NCI-H2196 (cell line): ENCODE results near the gene STK35.

Experiments used
- DNase-seq: peaks from one replicate; lab custom pipeline; 2025; ENCODE audit not compliant: unreplicated experiment; lab: John Stamatoyannopoulos, UW

STK35 gene

DNA sequence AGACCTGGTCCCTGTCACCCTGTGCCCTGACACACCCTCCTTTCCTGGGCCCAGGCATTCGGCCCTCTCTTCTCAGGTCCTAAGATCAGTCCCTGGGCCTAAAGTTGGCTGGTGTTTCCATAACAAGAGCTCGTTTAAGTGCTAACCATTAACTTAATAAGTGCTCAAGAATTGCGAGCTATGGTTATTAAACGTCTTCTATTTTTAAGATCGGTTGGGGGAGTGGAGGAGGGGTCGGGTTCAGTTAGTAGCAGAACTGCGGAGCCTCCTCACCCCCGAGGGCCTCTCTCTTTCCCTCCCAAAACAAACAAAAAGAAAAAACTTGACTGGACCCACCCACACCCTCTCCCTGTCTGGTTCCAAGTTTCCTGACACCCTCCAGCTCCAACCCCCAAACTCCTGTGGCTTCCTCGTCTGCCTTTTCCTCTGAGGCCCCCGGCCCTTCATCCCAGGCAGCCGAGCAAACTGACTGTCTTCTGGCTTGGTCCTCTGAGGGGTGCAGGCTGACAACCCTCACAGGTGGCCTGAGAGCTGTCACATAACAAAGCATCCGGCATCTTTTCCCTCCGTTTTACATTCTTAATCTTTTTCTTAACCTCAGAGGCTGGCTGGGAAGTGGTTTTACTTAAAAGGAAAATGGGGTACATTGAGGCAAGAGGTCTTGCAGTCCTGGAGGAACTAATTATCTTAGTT, 2.0 kb downstream of the STK35 start:
- DNase-seq: no peak

DNA sequence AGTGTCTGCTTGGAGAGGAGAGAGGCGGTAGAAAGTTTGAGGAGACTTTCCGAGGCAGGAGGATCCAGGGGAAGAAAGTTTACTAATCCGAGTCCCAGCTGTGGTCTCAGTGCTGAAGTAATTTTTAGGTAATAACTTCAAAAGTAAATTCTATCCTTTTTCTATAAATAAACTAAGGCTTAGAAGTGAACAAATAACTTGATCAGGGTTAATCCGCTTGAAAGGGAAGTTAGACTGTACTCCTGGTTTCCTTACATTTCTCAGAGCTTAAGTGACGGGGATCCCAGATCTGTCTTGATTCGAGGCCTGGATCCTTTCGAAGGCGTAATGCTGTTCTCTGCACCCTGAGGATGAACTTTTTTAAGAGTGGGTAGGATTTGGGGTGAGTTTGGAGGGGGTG, 2.6 kb downstream of the STK35 start:
- DNase-seq: no peak

DNA sequence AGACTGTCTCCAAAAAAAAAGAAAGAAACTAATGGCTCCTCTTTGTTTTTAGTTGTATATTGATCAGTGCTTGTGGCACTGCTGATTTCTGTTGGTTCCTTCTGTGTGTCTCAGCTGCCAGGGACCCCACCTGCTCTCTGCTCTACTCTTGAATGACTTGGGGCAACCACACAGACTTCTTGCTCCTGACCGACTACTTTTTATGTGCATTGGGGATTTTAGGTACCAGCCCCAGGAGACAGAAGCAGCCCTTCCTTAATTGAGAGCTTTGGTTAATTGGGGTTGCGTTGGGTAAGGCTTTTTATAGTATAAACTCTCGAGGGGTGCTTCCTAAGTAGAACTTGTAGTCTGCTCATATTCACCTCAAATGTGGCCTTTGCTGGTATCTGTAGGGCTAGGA, 6.9 kb downstream of the STK35 start:
- DNase-seq: no peak

DNA sequence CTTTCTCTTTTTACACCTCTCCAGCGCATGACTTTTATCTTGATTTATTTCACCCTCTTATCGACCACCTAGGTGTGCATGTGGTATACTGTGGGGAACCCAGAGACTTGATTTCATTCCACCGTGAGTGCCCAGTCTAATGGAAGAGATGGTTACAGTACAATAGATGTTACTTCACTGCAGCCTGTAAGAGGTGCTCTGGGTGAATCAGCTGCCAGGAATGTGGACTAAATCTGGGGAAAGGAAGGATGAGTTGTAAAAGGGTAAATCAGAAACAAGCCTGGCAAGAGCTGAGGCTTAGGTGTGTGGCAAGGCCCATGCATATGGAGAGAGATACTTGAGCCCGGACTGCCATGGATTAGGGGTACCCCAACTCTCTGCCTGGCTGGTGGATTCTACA, 7.4 kb downstream of the STK35 start:
- DNase-seq: no peak

DNA sequence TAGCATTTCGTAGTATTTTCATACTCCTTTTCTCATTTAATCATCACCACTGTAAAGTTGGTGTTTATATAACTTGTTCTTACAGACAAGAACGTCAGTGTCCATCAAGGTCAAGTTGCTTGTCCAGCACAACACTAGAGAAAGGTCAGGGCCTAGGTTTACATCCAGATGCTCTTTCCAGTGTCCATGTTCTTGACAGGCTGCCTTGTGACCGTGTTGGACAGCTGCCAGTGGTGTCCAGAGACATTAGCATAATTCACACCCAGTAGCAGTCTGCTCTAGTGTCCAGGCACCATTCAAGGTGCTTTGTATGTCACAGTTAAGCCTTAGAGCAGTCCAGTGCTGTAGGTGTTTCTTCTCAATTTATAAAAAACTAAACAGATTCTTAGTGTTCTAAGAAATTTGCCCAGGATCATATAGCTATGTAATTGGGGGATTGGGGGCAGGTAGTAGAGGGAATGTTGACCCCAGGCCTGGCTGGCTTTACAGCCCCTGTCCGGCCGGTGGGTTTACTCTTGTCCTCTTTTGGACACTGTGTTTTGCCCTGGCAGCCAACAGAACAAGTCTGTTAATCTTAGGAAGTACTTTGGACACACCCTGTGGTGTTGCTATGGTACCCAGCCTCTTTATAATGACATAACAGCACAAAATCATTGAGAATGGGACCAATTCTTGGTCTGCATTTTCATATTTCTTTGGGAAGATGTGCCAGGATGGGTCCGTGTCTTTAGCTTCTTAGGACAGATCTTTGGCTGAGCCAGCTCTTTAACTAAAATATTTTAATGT, 8.0 kb downstream of the STK35 start:
- DNase-seq: no peak

DNA sequence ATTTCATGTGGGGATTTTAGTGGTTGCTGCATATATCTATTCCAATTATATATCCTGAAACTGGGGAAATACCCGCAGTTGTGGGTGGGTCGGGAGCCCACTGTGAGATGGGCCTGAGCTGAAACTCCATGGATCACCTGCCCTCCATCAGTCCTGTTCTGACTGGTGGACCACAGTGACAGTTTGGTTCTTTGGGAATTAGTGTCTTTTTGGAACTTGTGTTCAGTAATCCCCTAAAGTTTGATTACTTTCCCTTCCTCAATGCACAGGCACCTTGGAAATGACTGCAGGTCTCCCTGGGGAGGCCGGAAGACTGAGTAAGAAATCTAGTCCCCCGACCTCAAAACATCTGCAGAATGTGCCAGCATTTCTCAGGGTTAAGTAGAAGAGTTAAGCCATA, 11.3 kb downstream of the STK35 start:
- DNase-seq: no peak

DNA sequence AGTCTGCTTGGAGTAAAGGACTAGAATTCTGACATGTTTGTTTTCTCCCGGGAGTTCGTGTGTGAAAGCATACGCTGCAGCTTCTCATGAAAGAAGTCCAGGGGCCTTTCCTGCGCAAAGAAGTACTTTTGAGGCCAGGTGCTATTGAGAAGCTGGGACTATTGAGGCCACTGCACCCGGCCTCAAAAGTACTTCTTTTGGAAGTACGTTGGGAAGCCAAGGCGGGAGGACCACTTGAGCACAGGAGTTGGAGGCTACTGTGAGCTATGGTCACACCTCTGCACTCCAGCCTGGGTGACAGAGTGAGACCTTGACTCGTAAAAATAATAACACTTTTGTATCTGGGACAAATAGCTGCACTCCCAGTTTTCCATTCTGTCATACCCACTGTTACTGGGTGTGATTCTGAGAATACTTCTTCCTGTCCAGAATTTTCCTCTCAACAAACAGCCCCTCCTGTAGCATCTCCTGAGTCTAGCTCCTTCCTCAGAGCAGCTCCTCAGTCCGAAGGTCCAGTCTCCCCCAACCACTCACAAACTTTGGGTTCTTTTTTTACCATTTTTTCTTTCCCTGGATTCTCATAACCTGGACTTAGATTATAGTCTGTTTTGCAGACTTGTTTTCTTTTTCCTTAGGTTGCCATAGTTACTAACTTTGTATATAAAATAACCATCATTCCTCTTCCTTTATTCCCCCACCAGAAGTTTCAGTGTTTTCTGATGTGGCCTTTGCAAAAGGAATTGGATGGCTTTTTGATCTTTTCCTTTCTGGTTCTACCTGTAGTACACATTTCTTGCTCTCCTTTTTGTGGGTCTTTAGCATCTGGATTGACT, 12.7 kb downstream of the STK35 start:
- DNase-seq: no peak

DNA sequence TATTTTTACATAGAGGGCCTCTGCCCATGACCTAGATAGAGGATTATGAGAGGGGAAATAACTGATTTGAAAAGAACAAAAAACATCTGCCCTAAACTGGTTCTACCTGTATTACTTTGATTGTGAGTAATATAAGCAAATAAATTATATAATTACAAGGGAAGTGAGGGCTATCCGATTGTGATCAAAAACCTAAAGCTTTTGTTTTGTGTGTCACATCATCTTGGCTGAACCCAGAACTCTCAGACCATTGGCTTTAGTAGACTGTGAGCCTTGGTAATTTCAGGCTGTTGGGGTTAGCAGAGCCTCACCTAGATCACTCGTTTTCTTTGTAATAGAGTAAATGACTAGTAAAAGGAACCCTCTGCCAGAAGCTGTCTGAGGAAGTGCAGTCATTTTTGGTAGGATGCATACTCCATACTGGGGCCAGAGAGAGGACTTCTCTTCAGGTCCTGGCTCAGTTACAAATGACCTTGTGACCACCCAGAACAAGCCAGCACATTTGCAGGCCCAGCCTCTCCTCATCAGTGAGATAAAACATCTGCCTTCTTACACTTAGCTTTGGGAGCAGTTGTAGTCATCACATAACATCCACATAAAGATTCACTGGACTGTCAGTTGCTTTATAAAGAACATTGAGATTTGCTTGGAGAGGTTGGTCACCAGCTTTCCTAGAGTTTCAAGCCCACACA, 13.5 kb downstream of the STK35 start:
- DNase-seq: no peak

DNA sequence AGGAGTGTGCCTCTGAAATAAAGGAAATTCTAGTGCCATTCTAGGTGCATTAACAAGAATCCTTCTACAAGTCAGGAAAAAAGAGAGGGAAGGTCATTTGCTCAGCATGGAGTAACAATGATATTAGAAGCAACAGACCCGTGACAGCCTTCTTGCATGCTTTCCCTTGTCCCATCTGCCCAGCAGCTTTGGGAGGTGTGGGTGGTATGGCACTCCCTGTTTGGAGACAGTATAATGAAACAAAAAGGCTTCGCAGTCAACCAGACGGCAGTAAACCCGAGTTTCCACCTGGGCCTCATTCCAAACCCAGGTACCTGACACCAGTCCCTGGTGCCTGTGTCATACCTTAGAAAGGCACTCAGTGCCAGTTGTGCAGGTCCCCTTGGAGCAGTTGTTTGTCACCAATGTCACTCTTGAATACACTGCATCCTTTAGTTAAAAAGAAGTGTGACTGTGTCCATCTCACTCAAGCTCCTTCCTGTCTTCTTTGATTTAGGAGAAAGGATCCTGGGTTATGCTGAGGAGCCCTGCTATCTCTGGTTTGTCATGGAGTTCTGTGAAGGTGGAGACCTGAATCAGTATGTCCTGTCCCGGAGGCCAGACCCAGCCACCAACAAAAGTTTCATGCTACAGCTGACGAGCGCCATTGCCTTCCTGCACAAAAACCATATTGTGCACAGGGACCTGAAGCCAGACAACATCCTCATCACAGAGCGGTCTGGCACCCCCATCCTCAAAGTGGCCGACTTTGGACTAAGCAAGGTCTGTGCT, 14.7 kb downstream of the STK35 start:
- DNase-seq: no peak

DNA sequence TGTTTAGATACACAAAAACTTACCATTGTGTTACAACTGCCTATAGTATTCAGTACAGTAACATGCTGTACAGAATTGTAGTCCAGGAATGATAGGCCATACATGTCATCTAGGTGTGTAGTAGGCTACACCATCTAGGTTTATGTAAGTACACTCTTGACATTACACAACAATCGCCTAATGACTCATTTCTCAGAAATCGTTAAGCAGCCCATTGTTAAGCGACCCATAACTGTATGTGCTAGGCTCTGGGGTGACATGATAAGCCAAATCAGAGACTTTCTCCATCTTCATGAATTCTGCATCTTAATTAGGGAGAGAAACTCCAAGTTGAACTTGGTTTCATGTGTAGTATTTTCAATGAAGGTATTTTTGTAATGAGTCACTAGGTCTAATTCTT, 17.2 kb downstream of the STK35 start:
- DNase-seq: no peak

DNA sequence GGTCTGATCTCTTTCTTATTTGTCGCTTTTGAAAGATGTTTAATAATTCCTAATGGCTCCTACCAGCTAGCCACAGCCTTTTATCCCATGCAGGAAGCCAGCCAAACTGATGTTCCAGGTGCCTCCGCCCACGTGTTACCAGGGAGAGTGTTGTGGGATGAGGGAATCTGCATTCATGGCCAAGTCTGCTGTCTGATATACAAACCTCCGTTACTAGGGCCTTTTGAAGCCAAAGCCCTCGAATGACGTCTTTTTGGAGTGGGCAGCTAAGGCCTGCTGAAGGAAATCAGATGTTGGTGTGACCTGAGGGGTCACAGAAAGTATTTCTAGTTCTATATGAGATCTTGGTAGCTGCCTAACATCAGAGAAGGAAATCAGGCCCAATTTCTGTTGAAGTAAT, 21.3 kb downstream of the STK35 start:
- DNase-seq: no peak

DNA sequence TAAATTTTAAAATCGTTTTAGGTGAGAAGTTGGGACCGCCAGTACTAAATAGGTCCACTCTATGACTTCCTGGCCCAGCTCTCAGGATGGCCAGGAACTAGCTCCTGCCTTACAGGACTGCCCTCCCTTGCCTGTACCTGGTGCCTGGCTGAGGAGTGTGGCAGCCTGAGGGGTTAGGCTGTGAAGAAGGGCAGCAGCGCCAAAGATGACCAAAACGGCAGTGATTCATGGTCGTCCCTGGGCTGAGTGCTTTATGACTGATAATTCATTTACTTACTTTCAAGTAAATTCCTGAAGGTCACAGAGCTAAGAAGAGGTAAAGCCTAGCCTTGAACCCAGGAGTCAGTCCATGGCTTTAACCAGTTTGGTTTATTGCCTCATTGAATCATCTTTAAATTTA, 22.1 kb downstream of the STK35 start:
- no peak for DNase-seq

DNA sequence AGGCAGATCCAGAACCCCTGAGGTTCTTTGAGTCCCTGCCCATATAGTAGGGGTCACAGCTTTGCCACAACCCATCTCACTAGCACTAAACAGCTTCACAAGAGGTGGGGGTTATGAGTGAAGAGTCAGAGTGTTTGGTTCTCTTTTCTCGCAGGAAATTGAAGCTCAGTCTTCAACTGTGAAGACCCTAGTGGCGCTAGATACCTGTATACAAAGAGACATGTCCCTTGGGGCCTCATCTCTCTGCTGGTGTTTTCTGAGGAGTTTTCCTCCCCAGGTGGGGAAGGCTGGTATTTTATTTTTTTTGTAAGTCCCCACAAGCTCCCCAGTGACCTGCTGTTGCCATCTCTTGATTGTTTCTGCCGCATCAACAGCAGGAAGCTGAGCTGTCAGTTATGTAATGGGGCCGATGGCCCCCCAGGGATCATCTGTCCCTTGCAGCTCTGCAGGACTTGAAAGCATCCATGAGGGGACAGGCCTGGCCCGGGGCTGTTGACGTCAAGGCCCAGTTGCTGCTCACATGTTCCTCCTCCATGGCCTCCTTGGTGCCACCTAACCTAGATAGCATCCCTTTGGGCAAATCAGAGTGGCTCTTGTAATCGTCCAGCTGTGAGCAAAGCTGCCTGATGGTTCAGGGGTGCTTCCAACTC, 23.1 kb downstream of the STK35 start:
- DNase-seq: no peak

DNA sequence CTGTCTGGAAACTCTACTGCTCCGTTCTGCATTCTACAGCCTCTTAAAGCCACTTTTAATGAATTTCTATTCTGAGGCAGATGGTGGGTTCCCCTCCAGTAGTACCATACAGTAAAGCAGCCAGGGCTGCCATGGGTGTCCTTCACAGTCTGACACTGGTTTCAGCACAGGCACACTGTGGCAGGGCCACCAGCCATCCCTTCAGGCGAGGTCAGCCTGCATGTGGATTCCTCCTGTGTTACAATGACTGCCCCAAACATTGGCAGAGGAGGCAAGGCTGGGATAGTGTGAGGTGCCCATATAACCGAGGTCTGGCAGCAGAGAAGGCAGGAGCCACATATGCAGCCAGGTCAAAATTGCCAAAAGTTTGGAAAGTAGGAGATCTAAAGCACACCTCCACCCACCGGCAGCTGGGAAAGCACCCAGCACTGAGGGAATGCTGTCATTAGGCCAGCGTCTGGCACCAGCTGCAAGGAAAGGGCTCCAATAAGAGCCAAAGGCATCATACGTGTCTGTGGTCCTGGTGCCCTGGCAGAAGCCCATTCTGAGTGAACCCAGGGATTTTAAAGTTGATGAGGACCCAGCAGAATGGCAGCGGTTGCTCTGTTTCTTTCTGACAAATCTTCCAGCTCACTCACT, 24.0 kb downstream of the STK35 start:
- no peak for DNase-seq

DNA sequence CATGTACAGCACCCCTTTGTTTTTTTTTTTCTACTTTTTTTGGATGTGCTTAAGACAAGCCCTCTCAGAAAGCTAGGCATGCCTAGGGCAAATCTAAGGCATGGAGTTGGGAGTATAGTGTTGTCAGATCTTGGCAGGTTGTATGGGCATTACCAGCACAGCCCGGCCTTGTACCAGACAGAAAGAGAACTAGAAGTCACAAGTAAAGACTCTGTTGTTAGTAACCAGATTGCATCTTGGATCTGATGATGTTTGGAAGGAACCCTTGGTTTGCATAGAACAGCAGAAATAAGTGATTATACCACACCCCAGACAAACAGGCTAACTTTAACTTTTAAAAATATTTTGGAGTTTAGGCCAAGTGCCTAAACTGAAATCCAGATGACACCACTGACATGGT, 25.6 kb downstream of the STK35 start:
- no peak for DNase-seq

DNA sequence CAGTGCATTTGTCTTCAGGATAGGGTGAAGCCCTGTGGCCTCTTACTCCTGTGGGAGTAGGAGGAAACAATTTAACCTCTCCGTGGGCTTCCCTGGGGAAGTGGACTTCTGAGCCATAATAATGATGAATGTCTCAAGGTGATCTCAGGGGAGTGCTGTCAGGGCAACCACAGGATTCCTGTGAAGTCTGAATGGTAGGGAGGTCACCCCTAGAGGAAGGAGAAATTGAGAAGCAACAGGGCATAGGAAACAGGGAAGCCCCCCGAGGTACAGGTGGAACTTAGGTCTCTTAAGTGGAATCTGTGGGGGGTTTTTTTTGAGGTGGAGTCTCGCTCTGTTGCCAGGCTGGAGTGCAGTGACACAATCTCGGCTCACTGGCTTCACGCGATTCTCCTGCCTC, 26.9 kb downstream of the STK35 start:
- no peak for DNase-seq

DNA sequence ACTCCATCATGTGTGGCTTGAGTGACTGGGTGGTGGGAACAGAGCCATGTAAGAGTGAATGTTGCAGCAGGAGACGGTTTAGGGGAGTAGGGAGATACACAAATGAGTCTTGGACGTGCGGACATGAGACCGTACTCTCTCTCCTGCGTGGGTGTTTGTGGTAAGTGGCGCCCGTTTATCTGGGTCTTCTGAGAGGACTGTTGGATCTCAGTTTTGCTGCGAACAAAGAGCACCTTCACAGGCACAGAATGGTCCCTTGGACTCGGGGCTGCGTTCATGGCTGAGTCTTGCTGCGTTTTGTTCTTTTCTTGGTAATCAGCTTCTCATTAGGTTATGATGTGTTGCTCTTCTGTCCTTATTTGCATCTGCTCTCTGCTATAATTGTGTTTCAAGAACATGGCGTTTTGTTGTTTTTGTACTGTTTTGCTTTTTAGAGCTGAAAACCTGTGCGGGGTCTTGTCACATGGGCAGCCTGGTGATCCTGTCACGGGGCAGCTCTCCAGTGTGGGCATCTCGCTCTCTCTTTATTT, 28.5 kb downstream of the STK35 start:
- DNase-seq: no peak

DNA sequence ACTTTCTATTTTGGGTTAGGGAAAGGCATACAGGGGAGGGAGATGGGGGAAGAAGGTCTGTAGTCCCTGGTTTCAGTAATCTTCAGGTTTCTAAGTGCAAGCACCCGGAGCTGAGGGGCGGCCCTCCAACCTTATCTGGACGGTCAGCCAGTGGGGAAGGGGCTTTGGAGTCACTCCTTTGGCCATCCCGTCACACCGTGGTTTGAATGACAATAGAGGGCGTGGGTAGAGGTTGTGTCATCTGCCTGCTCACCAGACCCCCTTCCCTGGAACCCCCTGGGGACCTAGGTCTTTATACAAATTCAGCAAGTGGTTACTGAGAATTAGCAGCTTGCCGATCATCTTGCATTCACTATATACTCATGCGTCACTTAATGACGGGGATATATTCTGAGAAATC, 29.1 kb downstream of the STK35 start:
- no peak for DNase-seq

DNA sequence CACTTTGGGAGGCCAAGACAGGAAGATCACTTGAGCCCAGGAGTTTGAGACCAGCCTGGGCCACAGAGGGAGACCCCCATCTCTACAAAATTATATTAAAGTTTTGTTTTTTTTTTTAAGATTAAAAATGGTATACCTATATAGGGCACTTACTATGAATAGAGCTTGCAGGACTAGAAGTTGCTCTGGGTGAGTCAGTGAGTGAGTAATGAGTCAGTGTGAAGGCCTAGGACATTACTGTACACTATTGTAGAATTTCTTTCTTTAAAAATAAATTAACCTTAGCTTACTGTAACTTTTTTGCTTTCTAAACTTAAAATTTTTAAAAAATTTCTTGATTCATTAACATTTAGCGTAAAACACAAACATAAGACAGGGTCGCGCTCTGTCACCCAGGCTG, 29.7 kb downstream of the STK35 start:
- no peak for DNase-seq
